H1 (cell line): Measurements from ENCODE around the gene TMEM125. TPM values are rescaled to one million over a fixed set of nuclear protein-coding genes. Genes with fewer than 3 reads are reported as not detected.

Source experiments
- CTCF ChIA-PET: fragments of 300-600 bp; sonication (Branson Sonifier 250); formaldehyde crosslinking; loops from one replicate; lab custom pipeline; 2021; ENCODE audit not compliant: partially characterized antibody; lab: Charles Lee
- POLR2A ChIA-PET: fragments of 300-600 bp; sonication (Branson Sonifier 250); formaldehyde crosslinking; loops from one replicate; lab custom pipeline; 2021; ENCODE audit warnings: inconsistent platforms; ENCODE audit not compliant: partially characterized antibody; lab: Charles Lee
- DNase-seq, 2 experiments: peaks; one replicate each; pipeline versions ENCODE4 v3.0.0 to v3.0.0-alpha.2; 2010 to 2022; ENCODE audit warnings: low spot score in 2 of 2, low read depth in 1 of 2, mixed read lengths in 1 of 2
- FAIRE-seq: peaks from 2 replicates; lab custom pipeline; 2011; peaks lifted over from hg19 to GRCh38; lab: Jason Lieb, UNC
- H2AFZ ChIP-seq: 2 replicates; pipeline ENCODE4 v1.8.1; 2012; ENCODE audit warnings: low read length, inconsistent platforms
- H2AK5ac ChIP-seq: 2 replicates; pipeline ENCODE4 v1.6.1; 2013; ENCODE audit warnings: low read depth, low read length
- H2BK120ac ChIP-seq: replicated peaks from 2 replicates; pipeline ENCODE3; 2013; ENCODE audit warnings: low read depth, low read length, inconsistent platforms
- H2BK12ac ChIP-seq: 2 replicates; pipeline ENCODE4 v1.6.1; 2013; ENCODE audit warnings: low read depth, low read length
- H2BK15ac ChIP-seq: 2 replicates; pipeline ENCODE4 v1.6.1; 2013; ENCODE audit warnings: low read length
- H2BK20ac ChIP-seq: 2 replicates; pipeline ENCODE4 v1.6.1; 2013; ENCODE audit warnings: low read length
- H2BK5ac ChIP-seq: 2 replicates; pipeline ENCODE4 v1.6.1; 2013; ENCODE audit warnings: low read depth, low read length
- H3K14ac ChIP-seq: 2 replicates; pipeline ENCODE4 v1.6.1; 2013; ENCODE audit warnings: inconsistent platforms; ENCODE audit not compliant: insufficient read length
- H3K18ac ChIP-seq: 2 replicates; pipeline ENCODE4 v1.6.1; 2013; ENCODE audit warnings: low read length; ENCODE audit errors: extremely low read depth
- H3K23ac ChIP-seq: 2 replicates; pipeline ENCODE4 v1.6.1; 2013; ENCODE audit warnings: inconsistent platforms; ENCODE audit not compliant: insufficient read length
- H3K23me2 ChIP-seq: 2 replicates; pipeline ENCODE4 v1.6.1; 2013; ENCODE audit warnings: low read depth, low read length
- H3K27ac ChIP-seq: 2 replicates; pipeline ENCODE4 v1.6.1; 2011; ENCODE audit warnings: low read depth, low read length, inconsistent platforms
- H3K27me3 ChIP-seq, 4 experiments: replicated peaks in 1 of 4; 1 replicate in 1 of 4; 2 replicates in 3 of 4; pipeline versions ENCODE4 v1.6.1 to v1.8.1; 2011 to 2013; ENCODE audit warnings: low read length in 3 of 4, mild to moderate bottlenecking in 3 of 4, inconsistent platforms in 2 of 4, mixed read lengths in 2 of 4, moderate library complexity in 1 of 4; ENCODE audit not compliant: control insufficient read depth in 3 of 4, insufficient read depth in 3 of 4; ENCODE audit errors: extremely low read depth in 1 of 4
- H3K36me3 ChIP-seq, 4 experiments: 2 replicates each; pipeline versions ENCODE4 v1.6.1 to v1.8.1; 2011 to 2013; ENCODE audit warnings: mild to moderate bottlenecking in 4 of 4, low read length in 3 of 4, moderate library complexity in 2 of 4, control low read depth in 1 of 4, inconsistent platforms in 1 of 4; ENCODE audit not compliant: insufficient read depth in 4 of 4, control insufficient read depth in 2 of 4
- H3K4ac ChIP-seq: replicated peaks from 2 replicates; pipeline ENCODE3; 2013; ENCODE audit warnings: low read length, low read depth, mixed read lengths, inconsistent platforms; ENCODE audit not compliant: insufficient read length
- H3K4me1 ChIP-seq, 4 experiments: replicated peaks in 1 of 4; 1 replicate in 1 of 4; 2 replicates in 3 of 4; pipeline versions ENCODE4 v1.6.1 to v1.8.1; 2011 to 2013; ENCODE audit warnings: low read length in 3 of 4, inconsistent platforms in 2 of 4, mixed read lengths in 1 of 4; ENCODE audit not compliant: insufficient read depth in 4 of 4, control insufficient read depth in 3 of 4
- H3K4me2 ChIP-seq, 2 experiments: 2 replicates each; pipeline versions ENCODE4 v1.6.1 to v1.8.1; 2011 to 2013; ENCODE audit warnings: low read depth in 2 of 2, low read length in 2 of 2, control low read depth in 1 of 2, inconsistent platforms in 1 of 2, mild to moderate bottlenecking in 1 of 2; ENCODE audit not compliant: insufficient read depth in 1 of 2
- H3K4me3 ChIP-seq, 4 experiments: fragments of 200-600, 300-600 bp in 1 of 4; sonication (generic), shearing (Covaris generic), sonication (Bioruptor Twin) in 1 of 4; 2 replicates each; pipeline versions ENCODE4 v1.5.1 to v1.8.1; 2011 to 2016; ENCODE audit warnings: low read length in 4 of 4, low read depth in 3 of 4, control low read depth in 2 of 4, inconsistent platforms in 2 of 4, mild to moderate bottlenecking in 2 of 4, mixed read lengths in 1 of 4, moderate library complexity in 1 of 4; ENCODE audit not compliant: insufficient read depth in 2 of 4; ENCODE audit errors: extremely low read depth in 1 of 4
- H3K56ac ChIP-seq: replicated peaks from 2 replicates; pipeline ENCODE3; 2013; ENCODE audit warnings: low read depth, mild to moderate bottlenecking, mixed read lengths, low read length, inconsistent platforms; ENCODE audit not compliant: insufficient read length
- H3K79me1 ChIP-seq: 2 replicates; pipeline ENCODE4 v1.6.1; 2013; ENCODE audit warnings: low read depth, low read length, control low read depth
- H3K79me2 ChIP-seq, 2 experiments: 2 replicates each; pipeline versions ENCODE4 v1.6.1 to v1.8.1; 2012 to 2013; ENCODE audit warnings: low read length in 2 of 2, mild to moderate bottlenecking in 2 of 2, inconsistent platforms in 1 of 2; ENCODE audit not compliant: insufficient read depth in 2 of 2, control insufficient read depth in 1 of 2
- H3K9ac ChIP-seq, 4 experiments: replicated peaks in 1 of 4; 1 replicate in 1 of 4; 2 replicates in 3 of 4; pipeline versions ENCODE4 v1.6.1 to v1.8.1; 2011 to 2013; ENCODE audit warnings: low read depth in 3 of 4, low read length in 3 of 4, control low read depth in 2 of 4, mild to moderate bottlenecking in 2 of 4, moderate library complexity in 2 of 4, inconsistent platforms in 1 of 4; ENCODE audit errors: extremely low read depth in 1 of 4
- H3K9me3 ChIP-seq, 2 experiments: 2 replicates each; pipeline versions ENCODE4 v1.6.1 to v1.8.1; 2012 to 2013; ENCODE audit warnings: mild to moderate bottlenecking in 2 of 2, moderate library complexity in 2 of 2, control low read depth in 1 of 2, inconsistent platforms in 1 of 2, low read depth in 1 of 2, low read length in 1 of 2, mixed read lengths in 1 of 2; ENCODE audit not compliant: insufficient read depth in 2 of 2
- H4K20me1 ChIP-seq, 2 experiments: replicated peaks in 1 of 2; 2 replicates each; pipeline versions ENCODE3 to v1.8.1; 2011 to 2013; ENCODE audit warnings: inconsistent platforms in 2 of 2, low read length in 2 of 2, mild to moderate bottlenecking in 1 of 2; ENCODE audit not compliant: insufficient read depth in 2 of 2, control insufficient read depth in 1 of 2
- H4K5ac ChIP-seq: 2 replicates; pipeline ENCODE4 v1.6.1; 2013; ENCODE audit warnings: low read length, low read depth, mixed read lengths, inconsistent platforms; ENCODE audit not compliant: insufficient read length
- H4K8ac ChIP-seq: 2 replicates; pipeline ENCODE4 v1.8.0; 2013; ENCODE audit warnings: mild to moderate bottlenecking, moderate library complexity, low read length, inconsistent platforms; ENCODE audit not compliant: insufficient read depth; ENCODE audit errors: extremely low read depth
- H4K91ac ChIP-seq: replicated peaks from 2 replicates; pipeline ENCODE3; 2013; ENCODE audit warnings: low read length, mixed read lengths, inconsistent platforms; ENCODE audit not compliant: insufficient read length
- CREB1 ChIP-seq: IDR thresholded peaks from 2 replicates; pipeline ENCODE4 v1.6.1; 2012; ENCODE audit warnings: inconsistent platforms
- HDAC6 ChIP-seq: IDR thresholded peaks from one replicate; pipeline ENCODE4 v1.7.1; 2012; ENCODE audit warnings: low read depth, mild to moderate bottlenecking, inconsistent platforms, low read length, moderate library complexity
- MAFK ChIP-seq: IDR thresholded peaks from 2 replicates; pipeline ENCODE4 v1.6.1; 2012; ENCODE audit warnings: low read depth, mild to moderate bottlenecking, improper control_type of control experiment, low read length
- PHF8 ChIP-seq: fragments of 200-600 bp; sonication (generic); conservative IDR thresholded peaks from 2 replicates; pipeline ENCODE4 v1.7.1; 2012; ENCODE audit warnings: low read depth, mild to moderate bottlenecking, inconsistent platforms, low read length, moderate library complexity
- SIN3A ChIP-seq, 2 experiments: IDR thresholded peaks in 1 of 2; conservative IDR thresholded peaks in 1 of 2; 2 replicates each; pipeline ENCODE4 v1.6.1; 2011 to 2012; ENCODE audit warnings: low read length in 2 of 2, improper control_type of control experiment in 1 of 2, low read depth in 1 of 2, mild to moderate bottlenecking in 1 of 2
- SRF ChIP-seq: IDR thresholded peaks from 2 replicates; pipeline ENCODE4 v1.6.1; 2011; ENCODE audit warnings: mild to moderate bottlenecking, low read depth, low read length, moderate library complexity
- TBP ChIP-seq: IDR thresholded peaks from 2 replicates; pipeline ENCODE4 v1.6.1; 2011; ENCODE audit warnings: low read depth, low read length, improper control_type of control experiment
- TEAD4 ChIP-seq: IDR thresholded peaks from 2 replicates; pipeline ENCODE4 v1.6.1; 2012; ENCODE audit warnings: low read depth, low read length, inconsistent platforms, mixed read lengths
- WGBS, 2 experiments: shearing (Covaris generic) in 1 of 2; methylation state at CpG; one replicate each; pipeline versions ENCODE4 v1.1.6 to v1.1.7; 2013 to 2015; ENCODE audit warnings: low lambda C conversion rate in 2 of 2, mixed read lengths in 2 of 2, inconsistent platforms in 1 of 2, low coverage in 1 of 2, missing lambda C conversion rate in 1 of 2; ENCODE audit not compliant: insufficient replicate concordance in 2 of 2, insufficient coverage in 1 of 2, insufficient read length in 1 of 2; ENCODE audit errors: extremely low coverage in 1 of 2, missing lambda C conversion rate in 1 of 2; 5-methylcytosine and 5-hydroxymethylcytosine counted together
- polyA plus RNA-seq, 7 experiments: library from polyadenylated mRNA; depleted of rRNA in 3 of 7; stranded (reverse) in 5 of 7; unstranded in 2 of 7; fragments of >200 nt in 5 of 7; fragments of 200-250 nt in 2 of 7; gene quantifications; 1 replicate in 5 of 7; 2 replicates in 1 of 7; 4 replicates in 1 of 7; pipeline versions ENCODE4 v1.2.1 to v1.2.3, GENCODE V29; 2011 to 2013; ENCODE audit warnings: missing spikeins in 2 of 7, mixed read lengths in 2 of 7
- total RNA-seq: library from RNA; stranded (reverse); fragmentation: NEBNext Ultra II Directional; extraction: Animal tissue kit (Norgen Biotek cat#: 25700); gene quantifications from 2 replicates; pipeline ENCODE4 v1.2.1, GENCODE V29; 2021
- TF ChIP-seq, protein P1 (sequence below): IDR thresholded peaks from 2 replicates; pipeline ENCODE4 v1.6.1; 2011; ENCODE audit warnings: low read depth, mild to moderate bottlenecking, low read length; ENCODE audit not compliant: insufficient read depth

Gene TMEM125
- total and polyA plus RNA-seq, 2 of the 8 experiments (the other 6 are each of a cell fraction or from before 2014, with no cell fraction given), result 26.5 to 46.7 TPM

DNA sequence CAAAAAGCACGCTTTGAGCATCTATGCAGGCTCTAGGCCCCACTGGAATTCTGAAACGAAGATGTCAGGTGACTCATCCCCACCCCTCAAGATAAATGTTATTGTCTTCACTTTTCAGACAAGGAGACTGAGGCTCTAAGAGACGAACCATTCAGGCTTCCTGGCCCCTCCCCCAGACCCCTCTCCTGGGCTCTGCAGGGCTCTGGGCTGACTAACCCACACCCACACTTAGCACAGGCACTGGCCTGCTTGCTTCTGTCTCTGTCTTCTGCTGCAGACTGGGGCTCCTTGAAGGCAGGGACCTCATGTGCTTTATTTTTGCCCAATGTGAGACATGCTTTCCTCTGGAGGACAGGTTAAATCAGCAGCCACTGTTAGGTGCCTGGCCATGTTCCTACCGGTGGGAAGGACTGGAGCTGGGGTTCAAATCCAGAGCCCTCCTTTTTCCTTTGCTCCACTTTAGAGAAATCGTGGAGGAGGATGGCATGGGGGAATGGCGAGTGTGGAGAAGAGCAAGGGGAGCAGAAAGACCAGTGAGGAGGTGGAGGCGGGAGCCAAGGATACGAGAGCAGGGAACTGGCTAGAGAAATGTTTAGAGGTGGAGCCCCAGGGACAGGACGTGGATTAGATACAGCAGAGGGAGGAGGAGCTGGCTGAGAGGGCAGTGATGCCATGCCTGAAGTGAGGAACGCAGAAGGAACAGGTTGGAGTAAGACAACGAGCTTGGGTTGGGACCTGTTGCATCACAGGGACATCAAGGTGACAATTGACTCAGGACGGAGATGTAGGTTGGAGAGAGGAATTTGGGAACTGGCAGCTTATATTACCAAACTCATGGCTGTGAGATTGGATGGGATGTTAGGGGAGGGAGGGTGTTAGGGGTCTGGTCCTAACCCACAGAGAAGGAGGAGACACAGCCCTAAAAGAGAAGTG is 1.7 kb downstream of the TMEM125 start:
- 64% methylated on average over 12 of the region's 12 CpGs; no CpG with 5 or more reads in 1 of the 2 experiments for WGBS, 2 experiments
- DNase-seq, result no peak
- Histone ChIP-seq H3K4ac (no peak overlapping the region), H4K8ac (no peak overlapping the region), H4K91ac (no peak overlapping the region), H2BK20ac (no peak overlapping the region), H4K5ac (no peak overlapping the region), H2BK12ac (peak overlapping the region; percentile 70; the same call in 1 of the 2 replicates), H3K14ac (no peak overlapping the region), H2BK15ac (no peak overlapping the region), H3K79me1 (peaks cover 3% of the 10 kb centered on the region), H2AK5ac (0 out of 2 replicates have a peak overlapping the region, but pooled peaks have one; percentile 44), H3K36me3 (peaks cover 2 to 12% (median 6%) of the 10 kb centered on the region in 4 experiments; a peak in 6 of 8 replicates), H3K79me2 (0 out of 4 replicates have a peak, but pooled peaks cover 0 to 3% of the 10 kb centered on the region in 2 experiments), H3K56ac (no peak overlapping the region), H3K4me3 (peak overlapping the region; percentile 54 to 67 (median 60)), H2BK120ac (no peak overlapping the region), H2AFZ (no peak overlapping the region), H3K27me3 (no peaks in the 10 kb centered on the region), H2BK5ac (peak overlapping the region; percentile 87; the same call in 1 of the 2 replicates), H3K4me2 (peak overlapping the region; percentile 80 to 94), H3K9me3 (no peaks in the 10 kb centered on the region), H3K18ac (peak overlapping the region; percentile 33; the same call in 1 of the 2 replicates), H3K23ac (no peak overlapping the region), H4K20me1 (no peaks in the 10 kb centered on the region), H3K23me2 (peaks cover 5% of the 10 kb centered on the region; the same call in 1 of the 2 replicates), H3K9ac (peak overlapping the region in 3 of 4 experiments; percentile 9 to 84 (median 21); a peak in 3 of 7 replicates), H3K4me1 (peaks cover 0 to 12% (median 5%) of the 10 kb centered on the region in 4 experiments; a peak in 5 of 7 replicates), H3K27ac (no peak overlapping the region)
- CTCF ChIA-PET, result interaction anchor here (1.0 to 2.0 kb wide), 3 partner anchors 10 to 14 kb away, joined by 4 to 12 read pairs (median 7); partner anchors contain the start of gene C1orf210
- POLR2A ChIA-PET, result interaction anchor here (0.7 to 3.2 kb wide), 10 partner anchors 9 to 182 kb away, joined by 3 to 31 read pairs (median 4); partner anchors contain the start of genes C1orf210, CDC20 and HYI
- no peak for FAIRE-seq
- no peak for TF ChIP-seq TEAD4
- no peak for TF ChIP-seq SIN3A (conservative IDR thresholded peaks at IDR 0.05 in 1 of 2, IDR thresholded peaks at IDR 0.05 in 1 of 2; ENCODE audit: low read depth in 1 of 2, low read length in 2 of 2)
- no peak for TF ChIP-seq SRF
- TF ChIP-seq CREB1, result no peak
- no peak for TF ChIP-seq PHF8
- no peak for TF ChIP-seq MAFK
- TF ChIP-seq HDAC6, result no peak
- TF ChIP-seq, protein P1, sequence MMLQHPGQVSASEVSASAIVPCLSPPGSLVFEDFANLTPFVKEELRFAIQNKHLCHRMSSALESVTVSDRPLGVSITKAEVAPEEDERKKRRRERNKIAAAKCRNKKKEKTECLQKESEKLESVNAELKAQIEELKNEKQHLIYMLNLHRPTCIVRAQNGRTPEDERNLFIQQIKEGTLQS, result no peak
- no peak for TF ChIP-seq TBP
